Breast epithelium (tissue), 4 donors: ENCODE data around the gene DIP2A. TPM values are rescaled to one million over a fixed set of nuclear protein-coding genes. Genes with fewer than 3 reads are reported as not detected.
A peak's percentile ranks its signal among the peaks of the same experiment; 100 is the strongest.

Experiments
- DNase-seq, 2 donors: peaks; one replicate each; pipeline ENCODE4 v3.0.0-alpha.2; 2019; ENCODE audit warnings: low spot score in 2 of 2
- H3K27ac ChIP-seq, 2 donors: fragments of 200-600 bp; sonication (generic) in 1 of 2; one replicate each; pipeline ENCODE4 v1.5.1; 2016 to 2019; ENCODE audit warnings: mild to moderate bottlenecking in 1 of 2
- H3K27me3 ChIP-seq, 2 donors: fragments of 200-600 bp; sonication (generic) in 1 of 2; one replicate each; pipeline versions ENCODE4 v1.5.1 to v1.6.0; 2017 to 2019; ENCODE audit warnings: control low read depth in 1 of 2, mild to moderate bottlenecking in 1 of 2
- H3K36me3 ChIP-seq: fragments of 200-600 bp; one replicate; pipeline ENCODE4 v1.5.1; 2019
- H3K4me1 ChIP-seq, 2 donors: fragments of 200-600 bp; sonication (generic); one replicate each; pipeline ENCODE4 v1.5.1; 2016 to 2019; ENCODE audit warnings: control low read depth in 1 of 2
- H3K4me3 ChIP-seq, 3 donors: fragments of 200-600 bp; sonication (generic); 1 replicate in 2 of 3; 2 replicates in 1 of 3; pipeline ENCODE4 v1.5.1; 2016 to 2019; ENCODE audit warnings: mild to moderate bottlenecking in 3 of 3, moderate library complexity in 2 of 3
- H3K9me3 ChIP-seq, 2 donors: fragments of 200-600 bp; sonication (generic) in 1 of 2; one replicate each; pipeline ENCODE4 v1.5.1; 2016 to 2019; ENCODE audit warnings: control low read depth in 1 of 2
- CTCF ChIP-seq, 3 donors: fragments of 450-650 bp; IDR thresholded peaks; one replicate each; pipeline ENCODE4 v1.5.1; 2016 to 2017; ENCODE audit warnings: antibody characterized with exemption in 3 of 3, mild to moderate bottlenecking in 3 of 3, moderate library complexity in 3 of 3
- POLR2A ChIP-seq: fragments of 450-650 bp; IDR thresholded peaks from one replicate; pipeline ENCODE4 v1.6.1; 2016; ENCODE audit warnings: antibody characterized with exemption, mild to moderate bottlenecking, moderate library complexity
- POLR2AphosphoS5 ChIP-seq, 3 donors: sonication (generic); formaldehyde crosslinking; IDR thresholded peaks; one replicate each; pipeline ENCODE4 v1.6.1; 2017; ENCODE audit warnings: antibody characterized with exemption in 3 of 3
- intact Hi-C: fragments of 100-400 bp; cut with DNase I; formaldehyde crosslinking; loops from one replicate; pipeline ENCODE4 v1.15.1; 2023; ENCODE audit warnings: low total_unique reads
- total RNA-seq, 3 donors: library from RNA; depleted of rRNA; stranded (reverse); fragments of >200 nt; gene quantifications; one replicate each; pipeline ENCODE4 v1.1.0, GENCODE V29; 2016

DIP2A gene
- total RNA-seq, 3 donors from 2014 or later, result 32.6 to 43.9 (median 42.0) TPM

DNA sequence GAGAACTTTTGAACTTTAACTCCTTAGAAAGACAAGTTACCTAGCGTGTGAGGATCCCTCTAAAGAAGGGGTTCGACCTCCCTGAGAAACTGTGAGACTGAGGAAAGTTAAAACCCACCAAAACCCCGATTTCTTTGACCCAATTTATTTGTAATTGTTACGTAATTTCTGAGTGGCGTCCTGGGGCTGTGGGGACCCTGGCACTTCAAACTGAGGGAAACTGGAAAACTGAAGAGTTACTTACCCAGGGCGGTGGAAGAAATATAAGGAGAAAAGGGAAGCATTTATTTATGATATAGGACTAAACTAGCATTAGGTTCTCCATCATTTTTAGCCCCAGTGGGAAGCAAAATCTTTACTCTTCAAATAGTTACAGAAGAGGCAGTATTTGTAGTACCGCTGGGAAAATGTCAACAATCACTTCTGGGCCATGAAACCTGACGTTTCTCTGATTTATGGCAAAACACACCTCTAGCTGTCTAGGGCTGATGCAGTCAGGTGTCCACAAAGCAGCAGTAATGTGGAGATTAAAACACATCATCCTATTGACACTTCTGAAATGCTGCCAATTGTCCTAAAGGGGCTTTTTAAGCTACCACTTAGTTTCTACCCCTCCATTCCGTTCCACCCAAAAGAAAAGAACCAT lies 145.8 kb downstream of the DIP2A start:
- H3K27me3 ChIP-seq, result no peaks in the 10 kb centered on the region
- no peaks in the 10 kb centered on the region for H3K9me3 ChIP-seq
- no peak for DNase-seq
- H3K4me1 ChIP-seq, result no peaks in the 10 kb centered on the region
- H3K4me3 ChIP-seq, result peak overlapping the region in 2 of 3 donors; percentile 37 to 52
- intact Hi-C loops, result no loop called here
- no peak for TF ChIP-seq CTCF (IDR thresholded peaks at IDR 0.05)
- H3K36me3 ChIP-seq, result no peaks in the 10 kb centered on the region
- peak overlapping the region; percentile 48 to 57 for H3K27ac ChIP-seq

GRCh38 chr21:46604975-46605766 lies 146.5 kb downstream of the DIP2A start, which contains the start of gene S100B:
S100B (minus strand) TSS chr21:46605082; CDS start chr21:46602415, 2,667 bp downstream.
- DNase-seq, result peak in 1 of 2 donors; percentile 33
- peak within 1 kb of the TSS; percentile 52 to 57 for H3K27ac ChIP-seq
- H3K4me1 ChIP-seq, result no peaks in the 10 kb centered on the region
- H3K36me3 ChIP-seq, result no peaks in the 10 kb centered on the region
- peak within 1 kb of the TSS in 2 of 3 donors; percentile 37 to 52 for H3K4me3 ChIP-seq
- intact Hi-C loops, result no loop called here
- no peaks in the 10 kb centered on the region for H3K9me3 ChIP-seq
- H3K27me3 ChIP-seq, result no peaks in the 10 kb centered on the region
- TF ChIP-seq POLR2A, result no peak
- TF ChIP-seq POLR2AphosphoS5 (IDR thresholded peaks at IDR 0.05), result no peak
- TF ChIP-seq CTCF (IDR thresholded peaks at IDR 0.05), result no peak

- H3K27ac ChIP-seq, result peak overlapping the region in 1 of 2 donors; percentile 19
- no peak for DNase-seq
- H3K4me3 ChIP-seq, result no peak overlapping the region
- H3K36me3 ChIP-seq, result no peaks in the 10 kb centered on the region
- peaks cover 0 to 5% of the 10 kb centered on the region in 2 donors for H3K9me3 ChIP-seq
- intact Hi-C loops, result no loop called here
- TF ChIP-seq POLR2AphosphoS5 (IDR thresholded peaks at IDR 0.05), result no peak
- no peak for TF ChIP-seq CTCF (IDR thresholded peaks at IDR 0.05)
- no peak for TF ChIP-seq POLR2A
- H3K27me3 ChIP-seq, result no peaks in the 10 kb centered on the region
- H3K4me1 ChIP-seq, result no peaks in the 10 kb centered on the region
Observed at GRCh38 chr21:46605767-46606426, 147.2 kb downstream of the DIP2A start.

- intact Hi-C loops, result no loop called here
- Histone ChIP-seq H3K27me3 (no peaks in the 10 kb centered on the region), H3K27ac (peak overlapping the region in 1 of 2 donors; percentile 19), H3K9me3 (peaks cover 0 to 5% of the 10 kb centered on the region in 2 donors), H3K4me3 (no peak overlapping the region), H3K36me3 (no peaks in the 10 kb centered on the region), H3K4me1 (no peaks in the 10 kb centered on the region)
- TF ChIP-seq POLR2A, result no peak
- TF ChIP-seq POLR2AphosphoS5 (IDR thresholded peaks at IDR 0.05), result no peak
- no peak for TF ChIP-seq CTCF (IDR thresholded peaks at IDR 0.05)
- no peak for DNase-seq
Observed at GRCh38 chr21:46606427-46606813, 147.7 kb downstream of the DIP2A start.
